ENCODE data around the gene SH3TC1. TPM values are rescaled to one million over a fixed set of nuclear protein-coding genes. Genes with fewer than 3 reads are reported as not detected.

SH3TC1 gene
- total RNA-seq, 1 donor from 2014 or later: 12.5 TPM

- Mint-ChIP-seq H3K9me3 (ENCODE audit: low read depth) (no peaks in the 10 kb centered on the region), H3K27ac (no peak overlapping the region)
Measured at GRCh38 chr4:8204576-8205227, 5.6 kb downstream of the SH3TC1 start.

GRCh38 chr4:8205241-8205707 lies 6.2 kb downstream of the SH3TC1 start:
- Mint-ChIP-seq H3K9me3 (ENCODE audit: low read depth) (no peaks in the 10 kb centered on the region), H3K27ac (no peak overlapping the region), H3K4me3 (ENCODE audit: low read depth) (no peak overlapping the region), H3K36me3 (ENCODE audit: insufficient read depth) (no peaks in the 10 kb centered on the region), H3K4me1 (ENCODE audit: low read depth) (peaks cover 15% of the 10 kb centered on the region), H3K27me3 (peaks cover 2% of the 10 kb centered on the region)
- TF ChIP-seq CTCF (IDR thresholded peaks at IDR 0.05; ENCODE audit: unreplicated experiment): no peak
- no peak for DNase-seq (ENCODE audit: low spot score, unreplicated experiment)

More at GRCh38 chr4:8204576-8205227, 5.6 kb downstream of the SH3TC1 start:
- no peak for DNase-seq (ENCODE audit: low spot score, unreplicated experiment)
- peaks cover 16% of the 10 kb centered on the region for H3K4me1 Mint-ChIP-seq (ENCODE audit: low read depth)
- no peaks in the 10 kb centered on the region for H3K36me3 Mint-ChIP-seq (ENCODE audit: insufficient read depth)
- no peak overlapping the region for H3K4me3 Mint-ChIP-seq (ENCODE audit: low read depth)
- H3K27me3 Mint-ChIP-seq: peaks cover 2% of the 10 kb centered on the region
- TF ChIP-seq CTCF (IDR thresholded peaks at IDR 0.05; ENCODE audit: unreplicated experiment): no peak

- no peak for DNase-seq (ENCODE audit: low spot score, unreplicated experiment)
Measured at GRCh38 chr4:8205749-8206611, 6.9 kb downstream of the SH3TC1 start.

GRCh38 chr4:8207314-8207713 lies 8.2 kb downstream of the SH3TC1 start:
- Mint-ChIP-seq H3K27ac (no peak overlapping the region), H3K4me1 (ENCODE audit: low read depth) (peaks cover 11% of the 10 kb centered on the region), H3K27me3 (peaks cover 2% of the 10 kb centered on the region), H3K9me3 (ENCODE audit: low read depth) (no peaks in the 10 kb centered on the region), H3K36me3 (ENCODE audit: insufficient read depth) (no peaks in the 10 kb centered on the region), H3K4me3 (ENCODE audit: low read depth) (no peak overlapping the region)
- DNase-seq (ENCODE audit: low spot score, unreplicated experiment): no peak
- TF ChIP-seq CTCF (IDR thresholded peaks at IDR 0.05; ENCODE audit: unreplicated experiment): no peak

More at GRCh38 chr4:8205749-8206611, 6.9 kb downstream of the SH3TC1 start:
- H3K4me3 Mint-ChIP-seq (ENCODE audit: low read depth): no peak overlapping the region
- peaks cover 11% of the 10 kb centered on the region for H3K4me1 Mint-ChIP-seq (ENCODE audit: low read depth)
- no peak overlapping the region for H3K27ac Mint-ChIP-seq
- peaks cover 2% of the 10 kb centered on the region for H3K27me3 Mint-ChIP-seq
- H3K36me3 Mint-ChIP-seq (ENCODE audit: insufficient read depth): no peaks in the 10 kb centered on the region
- no peak for TF ChIP-seq CTCF (IDR thresholded peaks at IDR 0.05; ENCODE audit: unreplicated experiment)
- H3K9me3 Mint-ChIP-seq (ENCODE audit: low read depth): no peaks in the 10 kb centered on the region

- no peak for DNase-seq (ENCODE audit: low spot score, unreplicated experiment)
- H3K4me3 Mint-ChIP-seq (ENCODE audit: low read depth): no peak overlapping the region
- no peaks in the 10 kb centered on the region for H3K9me3 Mint-ChIP-seq (ENCODE audit: low read depth)
- no peak overlapping the region for H3K27ac Mint-ChIP-seq
- H3K36me3 Mint-ChIP-seq (ENCODE audit: insufficient read depth): no peaks in the 10 kb centered on the region
- no peak for TF ChIP-seq CTCF (IDR thresholded peaks at IDR 0.05; ENCODE audit: unreplicated experiment)
- H3K27me3 Mint-ChIP-seq: peaks cover 2% of the 10 kb centered on the region
- H3K4me1 Mint-ChIP-seq (ENCODE audit: low read depth): peaks cover 11% of the 10 kb centered on the region
Measured at GRCh38 chr4:8208565-8208964, 9.5 kb downstream of the SH3TC1 start.
